MM.1S (cell line): ENCODE data around the gene COL18A1.
"Not testable (repeated sequence)": the region's sequence is repeated elsewhere in the genome, so short reads cannot be mapped to it uniquely, and the experiment has no call there.

Source experiments
- DNase-seq: peaks from one replicate; pipeline ENCODE4 v3.0.0-alpha.2; 2015
- H2AFZ ChIP-seq: fragments of 300-600 bp; sonication (generic); 2 replicates; pipeline ENCODE4 v1.6.0; 2016; ENCODE audit warnings: antibody characterized with exemption, low read length
- H3F3A ChIP-seq: fragments of 300-600 bp; sonication (generic); 2 replicates; pipeline ENCODE4 v1.6.1; 2016; ENCODE audit warnings: mild to moderate bottlenecking, antibody characterized with exemption, low read length, moderate library complexity, mixed read lengths; ENCODE audit not compliant: insufficient read depth
- H3K27ac ChIP-seq: fragments of 300-600 bp; sonication (generic); 2 replicates; pipeline ENCODE4 v1.5.1; 2016; ENCODE audit warnings: mild to moderate bottlenecking, low read length
- H3K27me3 ChIP-seq: fragments of 300-600 bp; sonication (generic); replicated peaks from 2 replicates; pipeline ENCODE4 v1.6.0; 2016; ENCODE audit warnings: low read length; ENCODE audit not compliant: insufficient read depth
- H3K36me3 ChIP-seq: fragments of 300-600 bp; sonication (generic); replicated peaks from 2 replicates; pipeline ENCODE4 v1.6.1; 2016; ENCODE audit warnings: mild to moderate bottlenecking, low read length, mixed read lengths; ENCODE audit not compliant: insufficient read depth
- H3K4me1 ChIP-seq: fragments of 300-600 bp; sonication (generic); 2 replicates; pipeline ENCODE4 v1.6.1; 2016; ENCODE audit warnings: low read length, mixed read lengths
- H3K4me2 ChIP-seq: fragments of 300-600 bp; sonication (generic); 2 replicates; pipeline ENCODE4 v1.6.0; 2016; ENCODE audit warnings: low read depth, low read length
- H3K4me3 ChIP-seq: fragments of 300-600 bp; sonication (generic); 2 replicates; pipeline ENCODE4 v1.5.1; 2016; ENCODE audit warnings: low read length, mixed read lengths
- H3K79me2 ChIP-seq: fragments of 300-600 bp; sonication (generic); 2 replicates; pipeline ENCODE4 v1.6.1; 2016; ENCODE audit warnings: mixed run types, low read length, mixed read lengths
- H3K9ac ChIP-seq: fragments of 300-600 bp; sonication (generic); 2 replicates; pipeline ENCODE4 v1.6.1; 2016; ENCODE audit warnings: low read length, mixed read lengths
- H3K9me2 ChIP-seq: fragments of 300-600 bp; sonication (generic); replicated peaks from 2 replicates; pipeline ENCODE4 v1.6.1; 2016; ENCODE audit warnings: mild to moderate bottlenecking, low read length, mixed read lengths; ENCODE audit not compliant: insufficient read depth
- H3K9me3 ChIP-seq: fragments of 300-600 bp; sonication (generic); replicated peaks from 2 replicates; pipeline ENCODE4 v1.6.1; 2016; ENCODE audit warnings: mild to moderate bottlenecking, low read length, mixed read lengths; ENCODE audit not compliant: insufficient read depth
- H4K20me1 ChIP-seq: fragments of 300-600 bp; sonication (generic); 2 replicates; pipeline ENCODE4 v1.6.1; 2016; ENCODE audit warnings: mild to moderate bottlenecking, low read length, moderate library complexity, mixed read lengths; ENCODE audit not compliant: insufficient read depth
- EZH2 ChIP-seq: fragments of 300-600 bp; sonication (generic); optimal IDR thresholded peaks from 2 replicates; pipeline ENCODE3; 2017; ENCODE audit warnings: low read depth, mild to moderate bottlenecking, antibody characterized with exemption, low read length, mixed read lengths
- EZH2phosphoT487 ChIP-seq: fragments of 300-600 bp; sonication (generic); IDR thresholded peaks from 2 replicates; pipeline ENCODE4 v1.6.1; 2018; ENCODE audit warnings: antibody characterized with exemption, low read length
- TF ChIP-seq, protein P1 (sequence below): fragments of 300-600 bp; sonication (generic); IDR thresholded peaks from 2 replicates; pipeline ENCODE4 v1.5.1; 2016; ENCODE audit warnings: antibody characterized with exemption, low read length, mixed read lengths

Gene COL18A1

DNA sequence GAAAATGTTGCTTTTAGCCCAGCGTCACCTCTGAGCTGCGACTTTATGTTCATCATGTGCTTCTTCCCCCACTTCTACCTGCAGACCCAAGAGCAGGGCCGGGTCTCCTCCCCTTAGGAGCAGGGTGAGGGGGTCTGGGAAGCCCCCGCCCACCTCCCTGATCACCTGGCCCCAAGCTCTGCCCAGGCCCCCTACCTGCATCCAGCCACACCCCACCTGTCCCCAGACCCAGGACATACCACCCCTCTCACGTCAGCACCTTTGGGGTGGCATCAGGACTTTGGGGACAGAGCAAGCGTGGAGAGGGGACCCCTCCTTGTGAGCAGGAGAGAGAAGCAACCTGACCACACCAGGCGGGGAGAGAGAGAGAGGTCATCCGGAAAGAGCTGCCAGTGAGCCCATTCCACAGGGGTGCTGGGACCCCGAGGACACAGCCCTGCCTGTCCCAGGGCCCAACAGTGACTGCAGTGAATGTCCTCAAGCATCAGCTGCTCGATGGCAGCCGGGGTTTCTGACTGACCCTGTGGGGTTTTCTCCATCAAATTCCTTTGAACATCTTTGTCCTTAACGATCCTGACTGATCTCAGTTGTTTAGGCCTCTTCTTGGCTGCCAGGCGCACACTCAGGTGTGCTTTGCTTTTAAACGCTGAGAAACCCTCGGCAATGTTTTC, 42.8 kb upstream of the COL18A1 start:
- TF ChIP-seq, protein P1, sequence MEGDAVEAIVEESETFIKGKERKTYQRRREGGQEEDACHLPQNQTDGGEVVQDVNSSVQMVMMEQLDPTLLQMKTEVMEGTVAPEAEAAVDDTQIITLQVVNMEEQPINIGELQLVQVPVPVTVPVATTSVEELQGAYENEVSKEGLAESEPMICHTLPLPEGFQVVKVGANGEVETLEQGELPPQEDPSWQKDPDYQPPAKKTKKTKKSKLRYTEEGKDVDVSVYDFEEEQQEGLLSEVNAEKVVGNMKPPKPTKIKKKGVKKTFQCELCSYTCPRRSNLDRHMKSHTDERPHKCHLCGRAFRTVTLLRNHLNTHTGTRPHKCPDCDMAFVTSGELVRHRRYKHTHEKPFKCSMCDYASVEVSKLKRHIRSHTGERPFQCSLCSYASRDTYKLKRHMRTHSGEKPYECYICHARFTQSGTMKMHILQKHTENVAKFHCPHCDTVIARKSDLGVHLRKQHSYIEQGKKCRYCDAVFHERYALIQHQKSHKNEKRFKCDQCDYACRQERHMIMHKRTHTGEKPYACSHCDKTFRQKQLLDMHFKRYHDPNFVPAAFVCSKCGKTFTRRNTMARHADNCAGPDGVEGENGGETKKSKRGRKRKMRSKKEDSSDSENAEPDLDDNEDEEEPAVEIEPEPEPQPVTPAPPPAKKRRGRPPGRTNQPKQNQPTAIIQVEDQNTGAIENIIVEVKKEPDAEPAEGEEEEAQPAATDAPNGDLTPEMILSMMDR, result no peak
- TF ChIP-seq EZH2phosphoT487 (no peak), EZH2 (no peak)
- H3K9me2 ChIP-seq, result no peaks in the 10 kb centered on the region
- no peak overlapping the region for H3K4me3 ChIP-seq
- no peaks in the 10 kb centered on the region for H3K4me1 ChIP-seq
- no peak for DNase-seq
- H3K27me3 ChIP-seq, result peaks cover 100% of the 10 kb centered on the region
- no peaks in the 10 kb centered on the region for H4K20me1 ChIP-seq
- H3K9me3 ChIP-seq, result no peaks in the 10 kb centered on the region
- no peaks in the 10 kb centered on the region for H3F3A ChIP-seq
- no peak overlapping the region for H3K27ac ChIP-seq
- no peaks in the 10 kb centered on the region for H3K79me2 ChIP-seq
- no peak overlapping the region for H2AFZ ChIP-seq
- H3K4me2 ChIP-seq, result no peak overlapping the region
- no peak overlapping the region for H3K9ac ChIP-seq
- no peaks in the 10 kb centered on the region for H3K36me3 ChIP-seq

DNA sequence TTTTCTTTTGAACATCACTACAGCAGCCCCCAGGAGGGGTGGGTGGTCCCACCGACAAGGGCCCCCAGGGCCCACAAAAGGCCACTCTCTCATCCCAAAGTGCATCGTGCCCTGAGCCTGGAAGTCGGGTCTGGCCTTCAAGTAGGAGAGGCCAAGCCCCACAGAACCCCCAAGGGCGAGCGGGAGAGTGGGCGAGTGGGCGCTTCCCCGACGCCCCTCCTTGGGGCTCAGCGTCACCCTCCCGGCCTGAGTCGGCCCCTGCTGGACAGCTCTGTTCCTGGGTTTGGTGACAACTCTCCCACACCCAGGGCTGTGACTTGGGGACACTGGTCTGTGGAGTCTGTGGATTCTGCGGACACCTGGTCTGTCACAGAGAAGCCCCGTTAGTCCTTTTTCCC, 42.2 kb upstream of the COL18A1 start:
- H3K79me2 ChIP-seq, result no peaks in the 10 kb centered on the region
- H3K4me2 ChIP-seq, result no peak overlapping the region
- no peaks in the 10 kb centered on the region for H4K20me1 ChIP-seq
- H3K27me3 ChIP-seq, result peaks cover 100% of the 10 kb centered on the region
- no peak overlapping the region for H3K9ac ChIP-seq
- no peak overlapping the region for H3K27ac ChIP-seq
- H3K9me2 ChIP-seq, result no peaks in the 10 kb centered on the region
- TF ChIP-seq, protein P1, result no peak
- TF ChIP-seq EZH2phosphoT487 (no peak), EZH2 (no peak)
- H3F3A ChIP-seq, result no peaks in the 10 kb centered on the region
- no peaks in the 10 kb centered on the region for H3K4me1 ChIP-seq
- no peak for DNase-seq
- H3K9me3 ChIP-seq, result no peaks in the 10 kb centered on the region
- H3K36me3 ChIP-seq, result no peaks in the 10 kb centered on the region
- H3K4me3 ChIP-seq, result no peak overlapping the region
- H2AFZ ChIP-seq, result no peak overlapping the region

DNA sequence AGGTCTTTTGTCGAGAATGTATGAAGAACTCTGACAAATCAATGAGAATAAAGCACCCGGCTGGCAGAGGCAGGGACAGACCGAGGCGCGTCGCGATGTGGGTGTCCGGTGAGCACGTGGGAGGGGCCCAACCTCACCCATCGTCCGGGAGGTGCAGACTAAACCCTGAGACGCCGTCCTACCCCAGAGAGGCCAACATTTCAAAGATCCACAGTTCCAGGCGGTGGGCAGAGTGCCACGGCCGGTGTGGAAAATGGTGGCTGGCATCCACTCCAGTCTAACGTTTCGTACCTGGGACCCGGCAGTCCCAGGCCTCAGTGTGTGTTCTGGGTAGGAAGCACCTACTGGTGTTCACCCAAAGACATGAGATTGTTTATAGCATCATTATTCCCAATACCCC, 41.7 kb upstream of the COL18A1 start:
- H3K79me2 ChIP-seq, H3K9me3 ChIP-seq, H3K4me3 ChIP-seq, H3K9ac ChIP-seq, H2AFZ ChIP-seq, H3F3A ChIP-seq, H3K27ac ChIP-seq, H3K36me3 ChIP-seq, H3K4me2 ChIP-seq, H3K9me2 ChIP-seq, DNase-seq, H3K4me1 ChIP-seq, H4K20me1 ChIP-seq: not testable (repeated sequence)
- H3K27me3 ChIP-seq, result peaks cover 100% of the 10 kb centered on the region

DNA sequence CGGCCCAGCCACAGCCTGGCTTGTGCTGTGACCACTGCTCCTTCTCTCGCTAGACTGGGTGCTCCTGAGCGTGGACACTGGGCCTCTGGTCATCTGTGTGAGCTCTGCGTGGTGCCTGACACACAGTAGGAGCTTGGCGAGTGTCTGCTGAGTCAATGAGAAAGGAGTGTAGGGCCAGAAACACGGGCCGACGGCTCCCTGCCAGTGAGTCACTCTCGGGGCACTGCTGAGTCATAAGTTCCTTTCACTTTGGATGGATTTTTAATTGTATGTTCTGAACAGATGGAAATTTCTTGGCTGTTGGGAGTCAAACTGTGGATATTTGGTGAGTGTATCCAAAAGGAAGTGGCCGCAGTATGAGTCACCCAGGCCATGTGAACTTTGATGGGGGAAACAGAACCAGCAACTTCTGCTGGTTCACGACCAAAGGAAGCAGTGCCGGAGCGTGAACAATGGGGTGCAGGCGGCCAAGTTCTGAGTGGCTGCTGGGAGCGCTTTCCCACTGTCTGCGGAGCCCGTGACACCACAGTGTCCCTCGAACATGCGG, 41.0 kb upstream of the COL18A1 start:
- DNase-seq, result no peak
- Histone ChIP-seq H3K27me3 (peaks cover 100% of the 10 kb centered on the region), H3F3A (no peaks in the 10 kb centered on the region), H3K27ac (no peak overlapping the region), H3K4me2 (peak overlapping the region; percentile 32), H3K79me2 (no peaks in the 10 kb centered on the region), H3K4me3 (peak overlapping the region; percentile 21; the same call in 1 of the 2 replicates), H3K9ac (no peak overlapping the region), H2AFZ (peak overlapping the region; percentile 26; the same call in 1 of the 2 replicates), H3K4me1 (no peaks in the 10 kb centered on the region), H4K20me1 (no peaks in the 10 kb centered on the region), H3K9me3 (no peaks in the 10 kb centered on the region), H3K9me2 (no peaks in the 10 kb centered on the region), H3K36me3 (no peaks in the 10 kb centered on the region)
- TF ChIP-seq EZH2phosphoT487 (no peak), EZH2 (no peak)
- TF ChIP-seq, protein P1, result no peak
